H9 (cell line): Measurements from ENCODE around the gene KAZALD1. TPM values are rescaled to one million over a fixed set of nuclear protein-coding genes. Genes with fewer than 3 reads are reported as not detected.

ENCODE experiments used
- DNase-seq: peaks from one replicate; pipeline ENCODE4 v3.0.0-alpha.2; 2017
- H2AFZ ChIP-seq: one replicate; pipeline ENCODE4 v1.6.1; 2013; ENCODE audit warnings: mild to moderate bottlenecking, low read length, control low read depth, moderate library complexity
- H2AK5ac ChIP-seq: 2 replicates; pipeline ENCODE4 v1.6.1; 2013; ENCODE audit warnings: low read length, control low read depth, mixed read lengths; ENCODE audit not compliant: insufficient read length
- H2BK120ac ChIP-seq: one replicate; pipeline ENCODE4 v1.6.1; 2013; ENCODE audit warnings: low read depth, mild to moderate bottlenecking, low read length, control low read depth, inconsistent platforms; ENCODE audit not compliant: poor library complexity, severe bottlenecking
- H2BK12ac ChIP-seq: 2 replicates; pipeline ENCODE4 v1.6.1; 2013; ENCODE audit warnings: low read length, control low read depth, mixed read lengths, low read depth; ENCODE audit not compliant: insufficient read length
- H2BK15ac ChIP-seq: 2 replicates; pipeline ENCODE4 v1.6.1; 2013; ENCODE audit warnings: low read depth, low read length, control low read depth
- H2BK20ac ChIP-seq: one replicate; pipeline ENCODE4 v1.6.1; 2013; ENCODE audit warnings: low read depth, mild to moderate bottlenecking, low read length, control low read depth, inconsistent platforms; ENCODE audit not compliant: poor library complexity, severe bottlenecking
- H2BK5ac ChIP-seq: 2 replicates; pipeline ENCODE4 v1.6.1; 2013; ENCODE audit warnings: low read length, control low read depth, mixed read lengths; ENCODE audit not compliant: insufficient read length
- H3K14ac ChIP-seq: 2 replicates; pipeline ENCODE4 v1.6.1; 2013; ENCODE audit warnings: low read length, control low read depth; ENCODE audit not compliant: insufficient read depth
- H3K18ac ChIP-seq: 2 replicates; pipeline ENCODE4 v1.6.1; 2013; ENCODE audit warnings: low read depth, mild to moderate bottlenecking, mixed read lengths, low read length, control low read depth; ENCODE audit not compliant: insufficient read length
- H3K23ac ChIP-seq: 2 replicates; pipeline ENCODE4 v1.6.1; 2013; ENCODE audit warnings: low read length, control low read depth, mixed read lengths, low read depth; ENCODE audit not compliant: insufficient read length
- H3K23me2 ChIP-seq: 2 replicates; pipeline ENCODE4 v1.6.1; 2013; ENCODE audit warnings: low read depth, mild to moderate bottlenecking, mixed read lengths, low read length, control low read depth; ENCODE audit not compliant: insufficient read length, poor library complexity, severe bottlenecking
- H3K27ac ChIP-seq: 2 replicates; pipeline ENCODE4 v1.5.1; 2013; ENCODE audit warnings: low read length, control low read depth, mixed read lengths, low read depth; ENCODE audit not compliant: insufficient read length
- H3K27me3 ChIP-seq: 2 replicates; pipeline ENCODE4 v1.6.1; 2013; ENCODE audit warnings: low read length, control low read depth, inconsistent platforms; ENCODE audit not compliant: insufficient read depth
- H3K4ac ChIP-seq: 2 replicates; pipeline ENCODE4 v1.6.1; 2013; ENCODE audit warnings: low read depth, mild to moderate bottlenecking, control low read depth, inconsistent platforms, low read length, moderate library complexity
- H3K4me1 ChIP-seq: 2 replicates; pipeline ENCODE4 v1.6.1; 2013; ENCODE audit warnings: low read length, control low read depth, inconsistent platforms; ENCODE audit not compliant: insufficient read depth
- H3K4me2 ChIP-seq: 2 replicates; pipeline ENCODE4 v1.6.1; 2013; ENCODE audit warnings: low read length, control low read depth, mixed read lengths; ENCODE audit not compliant: insufficient read length, insufficient read depth
- H3K56ac ChIP-seq: 2 replicates; pipeline ENCODE4 v1.6.1; 2013; ENCODE audit warnings: low read depth, mild to moderate bottlenecking, mixed read lengths, low read length, control low read depth; ENCODE audit not compliant: insufficient read length
- H3K79me1 ChIP-seq: 2 replicates; pipeline ENCODE4 v1.6.1; 2013; ENCODE audit warnings: low read depth, mild to moderate bottlenecking, moderate library complexity, low read length, control low read depth, inconsistent platforms; ENCODE audit not compliant: insufficient read depth, poor library complexity, severe bottlenecking
- H3K79me2 ChIP-seq: 2 replicates; pipeline ENCODE4 v1.6.1; 2013; ENCODE audit warnings: low read length, control low read depth, inconsistent platforms; ENCODE audit not compliant: insufficient read depth
- H3K9ac ChIP-seq: 2 replicates; pipeline ENCODE4 v1.6.1; 2013; ENCODE audit warnings: low read length, control low read depth, mixed read lengths; ENCODE audit not compliant: insufficient read length; ENCODE audit errors: extremely low read depth
- H3K9me3 ChIP-seq: one replicate; pipeline ENCODE4 v1.6.1; 2013; ENCODE audit warnings: low read depth, low read length, inconsistent platforms; ENCODE audit not compliant: control insufficient read depth
- H3T11ph ChIP-seq: one replicate; pipeline ENCODE4 v1.6.1; 2013; ENCODE audit warnings: mild to moderate bottlenecking, low read length, control low read depth, inconsistent platforms
- H4K20me1 ChIP-seq: one replicate; pipeline ENCODE4 v1.6.1; 2013; ENCODE audit not compliant: control insufficient read depth, insufficient read length, insufficient read depth
- H4K5ac ChIP-seq: 2 replicates; pipeline ENCODE4 v1.6.1; 2013; ENCODE audit warnings: low read depth, mild to moderate bottlenecking, mixed read lengths, low read length, control low read depth; ENCODE audit not compliant: insufficient read length
- H4K8ac ChIP-seq: replicated peaks from 2 replicates; pipeline ENCODE4 v1.6.1; 2013; ENCODE audit warnings: low read length, control low read depth, mixed read lengths, low read depth; ENCODE audit not compliant: insufficient read length
- H4K91ac ChIP-seq: 2 replicates; pipeline ENCODE4 v1.6.1; 2013; ENCODE audit warnings: low read depth, mild to moderate bottlenecking, moderate library complexity, mixed read lengths, low read length, control low read depth; ENCODE audit not compliant: insufficient read length
- H3K27ac Mint-ChIP-seq, 3 experiments: 2 replicates in 2 of 3; 3 replicates in 1 of 3; pipeline ENCODE4 v1.8.0; 2020 to 2021; ENCODE audit warnings: mixed read lengths in 3 of 3, mild to moderate bottlenecking in 1 of 3, moderate library complexity in 1 of 3
- H3K27me3 Mint-ChIP-seq: 2 replicates; pipeline ENCODE4 v1.8.0; 2021; ENCODE audit warnings: low read depth, mild to moderate bottlenecking, moderate library complexity, mixed read lengths
- H3K36me3 Mint-ChIP-seq, 3 experiments: 2 replicates in 2 of 3; 3 replicates in 1 of 3; pipeline ENCODE4 v1.8.0; 2020 to 2021; ENCODE audit warnings: low read depth in 3 of 3, mixed read lengths in 3 of 3; ENCODE audit not compliant: insufficient read depth in 1 of 3
- H3K4me1 Mint-ChIP-seq, 2 experiments: 2 replicates each; pipeline ENCODE4 v1.8.0; 2020; ENCODE audit warnings: mixed read lengths in 2 of 2
- H3K4me3 Mint-ChIP-seq, 2 experiments: 2 replicates in 1 of 2; 3 replicates in 1 of 2; pipeline ENCODE4 v1.8.0; 2020 to 2021; ENCODE audit warnings: mild to moderate bottlenecking in 2 of 2, mixed read lengths in 2 of 2, moderate library complexity in 1 of 2
- H3K9me3 Mint-ChIP-seq, 2 experiments: 2 replicates in 1 of 2; 3 replicates in 1 of 2; pipeline ENCODE4 v1.8.0; 2020; ENCODE audit warnings: mild to moderate bottlenecking in 2 of 2, mixed read lengths in 2 of 2, moderate library complexity in 1 of 2
- WGBS: extraction: QIAGEN DNeasy Blood & Tissue Kit; methylation state at CpG from one replicate; pipeline ENCODE4 v1.1.7; 2013; ENCODE audit warnings: missing lambda C conversion rate, low lambda C conversion rate, mixed read lengths; ENCODE audit not compliant: insufficient read length; ENCODE audit errors: extremely low coverage; 5-methylcytosine and 5-hydroxymethylcytosine counted together
- total RNA-seq: library from RNA; stranded (reverse); gene quantifications from 2 replicates; pipeline ENCODE4 v1.2.1, GENCODE V29; 2021
- TF ChIP-seq, protein P1 (sequence below): fragments of 200-600 bp; sonication (generic); conservative IDR thresholded peaks from 3 replicates; pipeline ENCODE4 v1.8.0; 2021; ENCODE audit warnings: antibody characterized with exemption, mild to moderate bottlenecking

Gene KAZALD1
- total RNA-seq, 1 experiment from 2014 or later: 2.9 TPM

DNA sequence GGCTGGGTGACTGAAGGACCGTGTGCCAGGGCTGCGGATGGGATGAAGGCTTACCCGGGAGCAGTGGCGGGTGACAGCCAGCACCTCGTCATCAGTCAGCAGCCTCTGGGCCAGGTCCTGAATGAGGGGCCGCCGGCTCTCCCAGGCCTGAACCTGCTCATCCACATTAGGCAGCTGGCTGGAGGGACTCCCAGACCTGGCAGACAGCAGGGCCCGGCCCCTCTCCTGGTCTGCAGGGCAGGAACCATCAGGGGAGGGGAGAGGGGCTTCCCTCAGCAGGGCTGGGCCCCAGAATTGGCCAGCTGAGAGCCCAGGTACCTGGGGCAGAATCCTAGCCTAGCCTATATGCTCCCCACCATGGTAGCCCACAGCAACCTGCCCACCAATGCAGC is 46.2 kb upstream of the KAZALD1 start:
- peaks cover 68% of the 10 kb centered on the region for H3K27me3 Mint-ChIP-seq
- H3K79me2 ChIP-seq: no peaks in the 10 kb centered on the region
- no peaks in the 10 kb centered on the region for H3K36me3 Mint-ChIP-seq
- H4K5ac ChIP-seq: no peak overlapping the region
- H3K4me1 ChIP-seq: no peaks in the 10 kb centered on the region
- no peak overlapping the region for H3K14ac ChIP-seq
- H3K4me2 ChIP-seq: no peak overlapping the region
- H3K9me3 Mint-ChIP-seq: no peaks in the 10 kb centered on the region; a peak in 1 of 5 replicates
- no peak overlapping the region for H3T11ph ChIP-seq
- H3K27ac ChIP-seq: no peak overlapping the region
- no peak overlapping the region for H3K56ac ChIP-seq
- H3K27me3 ChIP-seq: peaks cover 17% of the 10 kb centered on the region; the same call in 1 of the 2 replicates
- TF ChIP-seq, protein P1, sequence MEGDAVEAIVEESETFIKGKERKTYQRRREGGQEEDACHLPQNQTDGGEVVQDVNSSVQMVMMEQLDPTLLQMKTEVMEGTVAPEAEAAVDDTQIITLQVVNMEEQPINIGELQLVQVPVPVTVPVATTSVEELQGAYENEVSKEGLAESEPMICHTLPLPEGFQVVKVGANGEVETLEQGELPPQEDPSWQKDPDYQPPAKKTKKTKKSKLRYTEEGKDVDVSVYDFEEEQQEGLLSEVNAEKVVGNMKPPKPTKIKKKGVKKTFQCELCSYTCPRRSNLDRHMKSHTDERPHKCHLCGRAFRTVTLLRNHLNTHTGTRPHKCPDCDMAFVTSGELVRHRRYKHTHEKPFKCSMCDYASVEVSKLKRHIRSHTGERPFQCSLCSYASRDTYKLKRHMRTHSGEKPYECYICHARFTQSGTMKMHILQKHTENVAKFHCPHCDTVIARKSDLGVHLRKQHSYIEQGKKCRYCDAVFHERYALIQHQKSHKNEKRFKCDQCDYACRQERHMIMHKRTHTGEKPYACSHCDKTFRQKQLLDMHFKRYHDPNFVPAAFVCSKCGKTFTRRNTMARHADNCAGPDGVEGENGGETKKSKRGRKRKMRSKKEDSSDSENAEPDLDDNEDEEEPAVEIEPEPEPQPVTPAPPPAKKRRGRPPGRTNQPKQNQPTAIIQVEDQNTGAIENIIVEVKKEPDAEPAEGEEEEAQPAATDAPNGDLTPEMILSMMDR: no peak
- no peak overlapping the region for H2BK20ac ChIP-seq
- no peak for DNase-seq
- no peak overlapping the region for H2BK120ac ChIP-seq
- H3K4me3 Mint-ChIP-seq: no peak overlapping the region
- peaks cover 10% of the 10 kb centered on the region for H3K23me2 ChIP-seq
- H2AK5ac ChIP-seq: no peak overlapping the region
- no peak overlapping the region for H2BK5ac ChIP-seq
- no peak overlapping the region for H2BK15ac ChIP-seq
- H3K18ac ChIP-seq: no peak overlapping the region
- H3K4me1 Mint-ChIP-seq: peaks cover 26 to 40% of the 10 kb centered on the region in 2 experiments
- H3K27ac Mint-ChIP-seq: no peak overlapping the region
- H3K79me1 ChIP-seq: no peaks in the 10 kb centered on the region
- no CpG with 5 or more reads among the region's 8 CpGs for WGBS
- H4K8ac ChIP-seq: no peak overlapping the region
- no peaks in the 10 kb centered on the region for H4K20me1 ChIP-seq
- H4K91ac ChIP-seq: no peak overlapping the region
- H2BK12ac ChIP-seq: no peak overlapping the region
- no peak overlapping the region for H2AFZ ChIP-seq
- no peak overlapping the region for H3K9ac ChIP-seq
- H3K4ac ChIP-seq: no peak overlapping the region
- no peak overlapping the region for H3K23ac ChIP-seq
- no peaks in the 10 kb centered on the region for H3K9me3 ChIP-seq
